Esophagus squamous epithelium (tissue), 5 donors: ENCODE data around the gene PAX3. TPM values are rescaled to one million over a fixed set of nuclear protein-coding genes. Genes with fewer than 3 reads are reported as not detected.

ENCODE experiments used
- DNase-seq: peaks from one replicate; lab custom pipeline; 2025; lab: John Stamatoyannopoulos, UW
- H3K27ac ChIP-seq, 4 donors: fragments of 200-600 bp; sonication (generic); one replicate each; pipeline ENCODE4 v1.5.1; 2016 to 2019; ENCODE audit warnings: mild to moderate bottlenecking in 1 of 4
- H3K27me3 ChIP-seq, 4 donors: fragments of 200-600 bp; sonication (generic); 1 replicate in 3 of 4; 2 replicates in 1 of 4; pipeline versions ENCODE4 v1.5.1 to v1.6.0; 2017 to 2021; ENCODE audit warnings: antibody characterized with exemption in 1 of 4
- H3K36me3 ChIP-seq, 3 donors: fragments of 200-600 bp; sonication (generic); one replicate each; pipeline ENCODE4 v1.5.1; 2016 to 2019
- H3K4me1 ChIP-seq, 3 donors: fragments of 200-600 bp; sonication (generic); one replicate each; pipeline ENCODE4 v1.5.1; 2017 to 2019
- H3K4me3 ChIP-seq, 4 donors: fragments of 200-600 bp; sonication (generic); 1 replicate in 3 of 4; 2 replicates in 1 of 4; pipeline ENCODE4 v1.5.1; 2016 to 2019; ENCODE audit warnings: mild to moderate bottlenecking in 2 of 4, moderate library complexity in 1 of 4
- H3K9me3 ChIP-seq, 3 donors: fragments of 200-600 bp; sonication (generic); one replicate each; pipeline ENCODE4 v1.5.1; 2016 to 2019
- POLR2A ChIP-seq, 4 donors: fragments of 450-650 bp; IDR thresholded peaks; one replicate each; pipeline ENCODE4 v1.6.1; 2017; ENCODE audit warnings: antibody characterized with exemption in 4 of 4, mild to moderate bottlenecking in 4 of 4, moderate library complexity in 3 of 4
- WGBS, 2 donors: methylation state at CpG; one replicate each; pipeline ENCODE4 v1.1.5; 2018; 5-methylcytosine and 5-hydroxymethylcytosine counted together
- intact Hi-C: fragments of 100-400 bp; cut with DNase I; formaldehyde crosslinking; loops from one replicate; pipeline ENCODE4 v1.15.0; 2022
- total RNA-seq, 4 donors: library from RNA; depleted of rRNA; stranded (reverse); fragments of >200 nt; gene quantifications; one replicate each; pipeline ENCODE4 v1.1.0, GENCODE V29; 2016
- TF ChIP-seq, protein P1 (sequence below), 6 experiments: fragments of 450-650 bp in 4 of 6; fragments of 200-600 bp in 2 of 6; sonication (generic) in 2 of 6; IDR thresholded peaks; one replicate each; pipeline ENCODE4 v1.5.1; 2016 to 2019; ENCODE audit warnings: antibody characterized with exemption in 6 of 6, mild to moderate bottlenecking in 4 of 6, moderate library complexity in 4 of 6
- donor health status: DM: yes; HTN: yes; CAD: no.

Gene PAX3
- total RNA-seq, 4 donors from 2014 or later = not detected

GRCh38 chr2:222283634-222284033 is 15.2 kb downstream of the PAX3 start:
- intact Hi-C loops = no loop called here
- no peak for DNase-seq

GRCh38 chr2:222281506-222281905 is 17.3 kb downstream of the PAX3 start:
- H3K4me1 ChIP-seq = no peaks in the 10 kb centered on the region
- no peak for DNase-seq
- H3K27ac ChIP-seq = no peak overlapping the region
- no peaks in the 10 kb centered on the region for H3K36me3 ChIP-seq
- TF ChIP-seq, protein P1, sequence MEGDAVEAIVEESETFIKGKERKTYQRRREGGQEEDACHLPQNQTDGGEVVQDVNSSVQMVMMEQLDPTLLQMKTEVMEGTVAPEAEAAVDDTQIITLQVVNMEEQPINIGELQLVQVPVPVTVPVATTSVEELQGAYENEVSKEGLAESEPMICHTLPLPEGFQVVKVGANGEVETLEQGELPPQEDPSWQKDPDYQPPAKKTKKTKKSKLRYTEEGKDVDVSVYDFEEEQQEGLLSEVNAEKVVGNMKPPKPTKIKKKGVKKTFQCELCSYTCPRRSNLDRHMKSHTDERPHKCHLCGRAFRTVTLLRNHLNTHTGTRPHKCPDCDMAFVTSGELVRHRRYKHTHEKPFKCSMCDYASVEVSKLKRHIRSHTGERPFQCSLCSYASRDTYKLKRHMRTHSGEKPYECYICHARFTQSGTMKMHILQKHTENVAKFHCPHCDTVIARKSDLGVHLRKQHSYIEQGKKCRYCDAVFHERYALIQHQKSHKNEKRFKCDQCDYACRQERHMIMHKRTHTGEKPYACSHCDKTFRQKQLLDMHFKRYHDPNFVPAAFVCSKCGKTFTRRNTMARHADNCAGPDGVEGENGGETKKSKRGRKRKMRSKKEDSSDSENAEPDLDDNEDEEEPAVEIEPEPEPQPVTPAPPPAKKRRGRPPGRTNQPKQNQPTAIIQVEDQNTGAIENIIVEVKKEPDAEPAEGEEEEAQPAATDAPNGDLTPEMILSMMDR (IDR thresholded peaks at IDR 0.05) = no peak
- no peak for TF ChIP-seq POLR2A (IDR thresholded peaks at IDR 0.05)
- H3K4me3 ChIP-seq = no peak overlapping the region
- H3K27me3 ChIP-seq = peaks cover 0 to 82% (median 3%) of the 10 kb centered on the region in 4 donors
- H3K9me3 ChIP-seq = no peaks in the 10 kb centered on the region
- intact Hi-C loops = no loop called here

More at GRCh38 chr2:222283634-222284033, 15.2 kb downstream of the PAX3 start:
- H3K36me3 ChIP-seq = no peaks in the 10 kb centered on the region
- WGBS, 2 donors = 16 to 33% methylated on average over 4 to 5 of the region's 8 CpGs
- no peak for TF ChIP-seq POLR2A (IDR thresholded peaks at IDR 0.05)
- H3K27ac ChIP-seq = no peak overlapping the region
- no peak overlapping the region for H3K4me3 ChIP-seq
- H3K4me1 ChIP-seq = no peaks in the 10 kb centered on the region
- peaks cover 3 to 84% (median 15%) of the 10 kb centered on the region in 4 donors for H3K27me3 ChIP-seq
- no peaks in the 10 kb centered on the region for H3K9me3 ChIP-seq

DNA sequence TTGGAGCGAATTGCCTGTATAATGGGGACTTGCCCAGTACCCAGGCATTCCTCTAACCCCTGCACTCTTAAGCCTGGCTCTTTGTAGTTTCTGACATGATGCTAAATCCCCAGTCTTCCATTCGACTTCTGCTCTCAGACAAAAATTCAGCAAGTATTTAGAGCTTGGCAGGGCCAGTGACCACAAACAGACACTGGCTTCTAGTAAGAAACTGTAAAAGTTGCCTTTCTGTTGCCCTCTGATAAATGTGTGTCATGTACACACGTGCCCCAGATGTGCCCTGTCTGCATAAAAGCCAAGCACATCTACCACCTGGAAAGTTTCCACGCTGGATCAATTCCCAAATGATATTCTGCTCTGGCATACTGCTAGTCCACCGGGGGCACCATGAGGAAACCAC is 18.0 kb downstream of the PAX3 start:
- H3K9me3 ChIP-seq = no peaks in the 10 kb centered on the region
- no peaks in the 10 kb centered on the region for H3K36me3 ChIP-seq
- no peak overlapping the region for H3K27ac ChIP-seq
- DNase-seq = no peak
- H3K4me3 ChIP-seq = no peak overlapping the region
- no peak for TF ChIP-seq POLR2A (IDR thresholded peaks at IDR 0.05)
- TF ChIP-seq, protein P1 (IDR thresholded peaks at IDR 0.05) = no peak
- intact Hi-C loops = no loop called here
- WGBS, 2 donors = 49 to 67% methylated on average over 3 to 4 of the region's 5 CpGs
- H3K27me3 ChIP-seq = peaks cover 0 to 82% (median 2%) of the 10 kb centered on the region in 4 donors
- H3K4me1 ChIP-seq = no peaks in the 10 kb centered on the region

DNA sequence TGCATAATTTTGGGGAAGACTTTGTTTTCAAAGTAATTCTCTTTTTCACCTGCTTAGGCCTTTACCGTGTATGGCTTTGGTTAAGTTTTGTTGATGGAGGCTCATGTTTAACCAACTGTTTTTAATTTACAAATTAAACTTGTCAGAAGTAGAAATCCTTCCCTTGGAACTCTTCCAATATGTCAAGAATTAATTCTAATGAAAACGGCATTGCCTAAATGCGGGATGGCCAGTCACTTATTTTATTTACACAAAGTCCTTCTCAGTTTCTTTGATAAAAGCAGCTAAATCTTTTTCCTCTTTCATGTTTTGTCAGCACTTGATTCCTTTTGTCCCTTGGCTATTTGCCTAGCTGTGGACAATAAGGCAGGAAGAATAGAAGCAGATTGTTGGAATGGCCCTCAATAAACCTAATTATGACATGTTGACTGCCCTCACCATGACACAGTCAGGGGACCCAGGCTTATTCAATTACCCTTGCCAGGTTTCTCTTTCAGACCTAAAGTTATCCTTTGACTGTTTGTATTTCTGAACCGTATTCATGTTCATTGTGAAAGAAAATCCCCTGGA is 26.3 kb downstream of the PAX3 start:
- intact Hi-C loops = no loop called here
- H3K27ac ChIP-seq = no peak overlapping the region
- no peak overlapping the region for H3K4me3 ChIP-seq
- H3K9me3 ChIP-seq = no peaks in the 10 kb centered on the region
- H3K4me1 ChIP-seq = no peaks in the 10 kb centered on the region
- H3K27me3 ChIP-seq = peaks cover 0 to 97% (median 2%) of the 10 kb centered on the region in 4 donors
- 26 to 35% methylated on average over 4 of the region's 4 CpGs for WGBS, 2 donors
- no peaks in the 10 kb centered on the region for H3K36me3 ChIP-seq
- TF ChIP-seq, protein P1 (IDR thresholded peaks at IDR 0.05) = no peak
- no peak for TF ChIP-seq POLR2A (IDR thresholded peaks at IDR 0.05)
- no peak for DNase-seq

GRCh38 chr2:222271854-222272253 is 26.9 kb downstream of the PAX3 start:
- H3K27me3 ChIP-seq = peaks cover 0 to 98% (median 2%) of the 10 kb centered on the region in 4 donors
- no peak for DNase-seq
- TF ChIP-seq, protein P1 (IDR thresholded peaks at IDR 0.05) = no peak
- no peak for TF ChIP-seq POLR2A (IDR thresholded peaks at IDR 0.05)
- H3K27ac ChIP-seq = no peak overlapping the region
- H3K4me1 ChIP-seq = no peaks in the 10 kb centered on the region
- WGBS, 2 donors = 43 to 69% methylated on average over 5 of the region's 5 CpGs
- intact Hi-C loops = no loop called here
- H3K9me3 ChIP-seq = no peaks in the 10 kb centered on the region
- no peaks in the 10 kb centered on the region for H3K36me3 ChIP-seq
- H3K4me3 ChIP-seq = no peak overlapping the region
